ENCODE data around the gene CCDC30.

Gene CCDC30

GRCh38 chr1:42557230-42557851 is 94.3 kb downstream of the CCDC30 start:
- in situ Hi-C loops (cut with HindIII; ENCODE audit: low sequenced_read_pairs): no loop called here

GRCh38 chr1:42567038-42567437 is 104.0 kb downstream of the CCDC30 start:
- in situ Hi-C loops (cut with HindIII; ENCODE audit: low sequenced_read_pairs): no loop called here
- no peak for TF ChIP-seq CTCF (IDR thresholded peaks at IDR 0.05; ENCODE audit: low read depth, low read length, missing control alignments)
- no peak overlapping the region for H3K4me3 ChIP-seq (ENCODE audit: low read depth, low read length)
- no peak for DNase-seq (ENCODE audit: low read depth)

More at GRCh38 chr1:42557230-42557851, 94.3 kb downstream of the CCDC30 start:
- H3K4me3 ChIP-seq (ENCODE audit: low read depth, low read length): no peak overlapping the region
- DNase-seq (ENCODE audit: low read depth): no peak
- TF ChIP-seq CTCF (IDR thresholded peaks at IDR 0.05; ENCODE audit: low read depth, low read length, missing control alignments): no peak

- DNase-seq (ENCODE audit: low read depth): no peak
- in situ Hi-C loops (cut with HindIII; ENCODE audit: low sequenced_read_pairs): no loop called here
- TF ChIP-seq CTCF (IDR thresholded peaks at IDR 0.05; ENCODE audit: low read depth, low read length, missing control alignments): no peak
- H3K4me3 ChIP-seq (ENCODE audit: low read depth, low read length): no peak overlapping the region
Observed at GRCh38 chr1:42576935-42577334, 113.8 kb downstream of the CCDC30 start.

- no peak for DNase-seq (ENCODE audit: low read depth)
- in situ Hi-C loops (cut with HindIII; ENCODE audit: low sequenced_read_pairs): no loop called here
- no peak overlapping the region for H3K4me3 ChIP-seq (ENCODE audit: low read depth, low read length)
- no peak for TF ChIP-seq CTCF (IDR thresholded peaks at IDR 0.05; ENCODE audit: low read depth, low read length, missing control alignments)
Observed at GRCh38 chr1:42586016-42586415, 122.9 kb downstream of the CCDC30 start.

GRCh38 chr1:42587753-42588152 is 124.7 kb downstream of the CCDC30 start:
- DNase-seq (ENCODE audit: low read depth): no peak
- in situ Hi-C loops (cut with HindIII; ENCODE audit: low sequenced_read_pairs): no loop called here
- H3K4me3 ChIP-seq (ENCODE audit: low read depth, low read length): no peak overlapping the region
- TF ChIP-seq CTCF (IDR thresholded peaks at IDR 0.05; ENCODE audit: low read depth, low read length, missing control alignments): no peak

- in situ Hi-C loops (cut with HindIII; ENCODE audit: low sequenced_read_pairs): no loop called here
- TF ChIP-seq CTCF (IDR thresholded peaks at IDR 0.05; ENCODE audit: low read depth, low read length, missing control alignments): no peak
- no peak overlapping the region for H3K4me3 ChIP-seq (ENCODE audit: low read depth, low read length)
- no peak for DNase-seq (ENCODE audit: low read depth)
Observed at GRCh38 chr1:42592811-42593210, 129.7 kb downstream of the CCDC30 start.

Measured in astrocyte of the cerebellum (primary cell).